Glutamatergic neuron (in vitro differentiated cells): ENCODE data around the gene ASAP3. TPM values are rescaled to one million over a fixed set of nuclear protein-coding genes. Genes with fewer than 3 reads are reported as not detected.

ENCODE experiments used
- DNase-seq: peaks from one replicate; pipeline ENCODE4 v3.0.0; 2022
- H3K27ac Mint-ChIP-seq: one replicate; pipeline ENCODE4 v1.8.0; 2020; ENCODE audit warnings: mild to moderate bottlenecking, mixed read lengths, inconsistent platforms; ENCODE audit not compliant: unreplicated experiment
- H3K27me3 Mint-ChIP-seq: one replicate; pipeline ENCODE4 v1.8.0; 2020; ENCODE audit warnings: mild to moderate bottlenecking, moderate library complexity, mixed read lengths, inconsistent platforms; ENCODE audit not compliant: unreplicated experiment
- H3K36me3 Mint-ChIP-seq: one replicate; pipeline ENCODE4 v1.8.0; 2020; ENCODE audit warnings: mild to moderate bottlenecking, mixed read lengths, inconsistent platforms; ENCODE audit not compliant: unreplicated experiment
- H3K4me1 Mint-ChIP-seq: one replicate; pipeline ENCODE4 v1.8.0; 2020; ENCODE audit warnings: mild to moderate bottlenecking, low read depth, mixed read lengths, inconsistent platforms; ENCODE audit not compliant: unreplicated experiment
- H3K4me3 Mint-ChIP-seq: one replicate; pipeline ENCODE4 v1.8.0; 2020; ENCODE audit warnings: mild to moderate bottlenecking, mixed read lengths, inconsistent platforms; ENCODE audit not compliant: unreplicated experiment
- H3K9me3 Mint-ChIP-seq: one replicate; pipeline ENCODE4 v1.8.0; 2020; ENCODE audit warnings: mild to moderate bottlenecking, moderate library complexity, mixed read lengths, inconsistent platforms; ENCODE audit not compliant: unreplicated experiment
- CTCF ChIP-seq: fragments of 200-600 bp; sonication (generic); IDR thresholded peaks from one replicate; pipeline ENCODE4 v1.5.0; 2021; ENCODE audit not compliant: partially characterized antibody, unreplicated experiment
- total RNA-seq: library from RNA; stranded (reverse); fragmentation: NEBNext Ultra II Directional; extraction: Animal tissue kit (Norgen Biotek cat#: 25700); gene quantifications from one replicate; pipeline ENCODE4 v1.2.1, GENCODE V29; 2021; ENCODE audit not compliant: unreplicated experiment

ASAP3 gene
- total RNA-seq, 1 donor from 2014 or later: 53.5 TPM

- H3K36me3 Mint-ChIP-seq: no peaks in the 10 kb centered on the region
- no peak overlapping the region for H3K4me3 Mint-ChIP-seq
- H3K27me3 Mint-ChIP-seq: peaks cover 13% of the 10 kb centered on the region
- peaks cover 11% of the 10 kb centered on the region for H3K9me3 Mint-ChIP-seq
- no peak for DNase-seq
- no peak for TF ChIP-seq CTCF
- H3K27ac Mint-ChIP-seq: no peak overlapping the region
- peaks cover 20% of the 10 kb centered on the region for H3K4me1 Mint-ChIP-seq
Observed at GRCh38 chr1:23527900-23528249, 43.9 kb upstream of the ASAP3 start.

- Mint-ChIP-seq H3K36me3 (no peaks in the 10 kb centered on the region), H3K27me3 (peaks cover 13% of the 10 kb centered on the region), H3K27ac (no peak overlapping the region), H3K4me3 (no peak overlapping the region), H3K9me3 (peaks cover 11% of the 10 kb centered on the region), H3K4me1 (peaks cover 20% of the 10 kb centered on the region)
- no peak for DNase-seq
- TF ChIP-seq CTCF: no peak
Observed at GRCh38 chr1:23527366-23527765, 43.4 kb upstream of the ASAP3 start.

- no peak for TF ChIP-seq CTCF
- Mint-ChIP-seq H3K36me3 (no peaks in the 10 kb centered on the region), H3K27me3 (peaks cover 13% of the 10 kb centered on the region), H3K4me3 (peak overlapping the region; percentile 67), H3K9me3 (peaks cover 13% of the 10 kb centered on the region), H3K27ac (peak overlapping the region; percentile 82), H3K4me1 (peaks cover 16% of the 10 kb centered on the region)
- no peak for DNase-seq
Observed at GRCh38 chr1:23526329-23527041, 42.5 kb upstream of the ASAP3 start.

- H3K4me3 Mint-ChIP-seq: peak overlapping the region; percentile 67
Observed at GRCh38 chr1:23525558-23526250, 41.7 kb upstream of the ASAP3 start.

More at GRCh38 chr1:23525558-23526250, 41.7 kb upstream of the ASAP3 start:
- H3K4me1 Mint-ChIP-seq: peaks cover 16% of the 10 kb centered on the region
- H3K27ac Mint-ChIP-seq: peak overlapping the region; percentile 82
- no peaks in the 10 kb centered on the region for H3K36me3 Mint-ChIP-seq
- H3K9me3 Mint-ChIP-seq: peaks cover 12% of the 10 kb centered on the region
- no peak for TF ChIP-seq CTCF
- peaks cover 13% of the 10 kb centered on the region for H3K27me3 Mint-ChIP-seq
- DNase-seq: peak; percentile 51
